IPS-20b (cell line): ENCODE measurements around the gene FADD.

ENCODE experiments used
- H3K27ac ChIP-seq: one replicate; pipeline ENCODE4 v1.5.1; 2013; ENCODE audit warnings: low read length
- H3K27me3 ChIP-seq: 2 replicates; pipeline ENCODE4 v1.6.1; 2013; ENCODE audit warnings: mild to moderate bottlenecking, low read length, inconsistent platforms; ENCODE audit not compliant: insufficient read depth
- H3K36me3 ChIP-seq: 2 replicates; pipeline ENCODE4 v1.6.1; 2013; ENCODE audit warnings: low read depth, mild to moderate bottlenecking, inconsistent platforms, low read length, moderate library complexity; ENCODE audit not compliant: insufficient read depth
- H3K4me1 ChIP-seq: 2 replicates; pipeline ENCODE4 v1.6.1; 2013; ENCODE audit warnings: mild to moderate bottlenecking, control low read depth, inconsistent platforms, low read length, moderate library complexity; ENCODE audit not compliant: insufficient read depth
- H3K4me3 ChIP-seq: 2 replicates; pipeline ENCODE4 v1.5.1; 2013; ENCODE audit warnings: mild to moderate bottlenecking, low read length, inconsistent platforms
- H3K9ac ChIP-seq: 2 replicates; pipeline ENCODE4 v1.6.1; 2013; ENCODE audit warnings: low read depth, mild to moderate bottlenecking, inconsistent platforms, low read length, moderate library complexity
- H3K9me3 ChIP-seq: 2 replicates; pipeline ENCODE4 v1.6.1; 2013; ENCODE audit warnings: mild to moderate bottlenecking, low read depth, low read length, inconsistent platforms; ENCODE audit not compliant: insufficient read depth

Gene FADD

GRCh38 chr11:70168405-70168754, 34.7 kb upstream of the FADD start:
- Histone ChIP-seq H3K9me3 (no peaks in the 10 kb centered on the region), H3K9ac (no peak overlapping the region), H3K27me3 (no peaks in the 10 kb centered on the region), H3K4me1 (no peaks in the 10 kb centered on the region), H3K27ac (no peak overlapping the region), H3K36me3 (no peaks in the 10 kb centered on the region), H3K4me3 (no peak overlapping the region)

- no peak overlapping the region for H3K9ac ChIP-seq
- no peak overlapping the region for H3K4me3 ChIP-seq
- no peaks in the 10 kb centered on the region for H3K4me1 ChIP-seq
- H3K27me3 ChIP-seq: no peaks in the 10 kb centered on the region
- no peak overlapping the region for H3K27ac ChIP-seq
- no peaks in the 10 kb centered on the region for H3K9me3 ChIP-seq
- H3K36me3 ChIP-seq: no peaks in the 10 kb centered on the region
Observed at GRCh38 chr11:70169127-70169526, 34.0 kb upstream of the FADD start.

- Histone ChIP-seq H3K27me3 (no peaks in the 10 kb centered on the region), H3K4me3 (no peak overlapping the region), H3K27ac (no peak overlapping the region), H3K36me3 (no peaks in the 10 kb centered on the region), H3K4me1 (no peaks in the 10 kb centered on the region; the same call in 1 of the 2 replicates), H3K9me3 (no peaks in the 10 kb centered on the region), H3K9ac (no peak overlapping the region)
Observed at GRCh38 chr11:70169632-70170031, 33.5 kb upstream of the FADD start.

GRCh38 chr11:70170596-70171210, 32.4 kb upstream of the FADD start:
- Histone ChIP-seq H3K36me3 (no peaks in the 10 kb centered on the region), H3K27me3 (no peaks in the 10 kb centered on the region)

GRCh38 chr11:70173018-70173417, 30.1 kb upstream of the FADD start:
- no peak overlapping the region for H3K9ac ChIP-seq
- peaks cover 6% of the 10 kb centered on the region; the same call in 1 of the 2 replicates for H3K4me1 ChIP-seq
- no peaks in the 10 kb centered on the region for H3K36me3 ChIP-seq
- H3K27ac ChIP-seq: no peak overlapping the region
- no peaks in the 10 kb centered on the region for H3K27me3 ChIP-seq
- H3K9me3 ChIP-seq: no peaks in the 10 kb centered on the region
- no peak overlapping the region for H3K4me3 ChIP-seq

More at GRCh38 chr11:70170596-70171210, 32.4 kb upstream of the FADD start:
- Histone ChIP-seq H3K9ac (no peak overlapping the region), H3K27ac (no peak overlapping the region), H3K9me3 (no peaks in the 10 kb centered on the region), H3K4me1 (peaks cover 6% of the 10 kb centered on the region; the same call in 1 of the 2 replicates), H3K4me3 (no peak overlapping the region)

GRCh38 chr11:70174547-70175235, 28.4 kb upstream of the FADD start:
- Histone ChIP-seq H3K9me3 (no peaks in the 10 kb centered on the region), H3K4me1 (peaks cover 6% of the 10 kb centered on the region; the same call in 1 of the 2 replicates), H3K27me3 (no peaks in the 10 kb centered on the region), H3K27ac (no peak overlapping the region), H3K4me3 (no peak overlapping the region), H3K36me3 (no peaks in the 10 kb centered on the region), H3K9ac (no peak overlapping the region)

GRCh38 chr11:70175236-70175698, 27.8 kb upstream of the FADD start:
- no peaks in the 10 kb centered on the region for H3K9me3 ChIP-seq
- H3K4me1 ChIP-seq: peaks cover 6% of the 10 kb centered on the region; the same call in 1 of the 2 replicates
- no peak overlapping the region for H3K4me3 ChIP-seq
- no peak overlapping the region for H3K27ac ChIP-seq
- H3K36me3 ChIP-seq: no peaks in the 10 kb centered on the region
- no peak overlapping the region for H3K9ac ChIP-seq
- no peaks in the 10 kb centered on the region for H3K27me3 ChIP-seq

- Histone ChIP-seq H3K4me3 (no peak overlapping the region), H3K36me3 (no peaks in the 10 kb centered on the region), H3K9me3 (no peaks in the 10 kb centered on the region), H3K9ac (no peak overlapping the region), H3K27me3 (no peaks in the 10 kb centered on the region), H3K27ac (no peak overlapping the region), H3K4me1 (peaks cover 6% of the 10 kb centered on the region; the same call in 1 of the 2 replicates)
Observed at GRCh38 chr11:70176940-70177689, 26.0 kb upstream of the FADD start.

- no peak overlapping the region for H3K9ac ChIP-seq
- H3K4me3 ChIP-seq: no peak overlapping the region
- no peaks in the 10 kb centered on the region for H3K9me3 ChIP-seq
- no peaks in the 10 kb centered on the region for H3K4me1 ChIP-seq
- no peaks in the 10 kb centered on the region for H3K27me3 ChIP-seq
- no peaks in the 10 kb centered on the region for H3K36me3 ChIP-seq
- H3K27ac ChIP-seq: no peak overlapping the region
Observed at GRCh38 chr11:70180906-70181305, 22.2 kb upstream of the FADD start.

GRCh38 chr11:70182266-70182665, 20.8 kb upstream of the FADD start:
- H3K9ac ChIP-seq: no peak overlapping the region
- no peaks in the 10 kb centered on the region for H3K36me3 ChIP-seq
- H3K4me1 ChIP-seq: no peaks in the 10 kb centered on the region
- no peaks in the 10 kb centered on the region for H3K9me3 ChIP-seq
- H3K27ac ChIP-seq: no peak overlapping the region
- H3K27me3 ChIP-seq: no peaks in the 10 kb centered on the region
- no peak overlapping the region for H3K4me3 ChIP-seq

GRCh38 chr11:70183032-70183431, 20.1 kb upstream of the FADD start:
- Histone ChIP-seq H3K4me1 (no peaks in the 10 kb centered on the region), H3K27me3 (no peaks in the 10 kb centered on the region), H3K27ac (no peak overlapping the region), H3K36me3 (no peaks in the 10 kb centered on the region), H3K9ac (no peak overlapping the region), H3K9me3 (no peaks in the 10 kb centered on the region), H3K4me3 (no peak overlapping the region)
